ENCODE measurements around the gene CDCA7. TPM values are rescaled to one million over a fixed set of nuclear protein-coding genes. Genes with fewer than 3 reads are reported as not detected.
"Not testable (repeated sequence)": the region's sequence is repeated elsewhere in the genome, so short reads cannot be mapped to it uniquely, and the experiment has no call there.

Gene CDCA7
- total RNA-seq, 4 donors from 2014 or later: 0.51 to 31.0 (median 4.6) TPM

- Histone ChIP-seq H3K36me3 (no peaks in the 10 kb centered on the region), H3K4me3 (no peak overlapping the region), H3K27ac (no peak overlapping the region), H3K9me3 (no peaks in the 10 kb centered on the region), H3K27me3 (no peaks in the 10 kb centered on the region), H3K4me1 (no peaks in the 10 kb centered on the region)
- TF ChIP-seq, protein P1, sequence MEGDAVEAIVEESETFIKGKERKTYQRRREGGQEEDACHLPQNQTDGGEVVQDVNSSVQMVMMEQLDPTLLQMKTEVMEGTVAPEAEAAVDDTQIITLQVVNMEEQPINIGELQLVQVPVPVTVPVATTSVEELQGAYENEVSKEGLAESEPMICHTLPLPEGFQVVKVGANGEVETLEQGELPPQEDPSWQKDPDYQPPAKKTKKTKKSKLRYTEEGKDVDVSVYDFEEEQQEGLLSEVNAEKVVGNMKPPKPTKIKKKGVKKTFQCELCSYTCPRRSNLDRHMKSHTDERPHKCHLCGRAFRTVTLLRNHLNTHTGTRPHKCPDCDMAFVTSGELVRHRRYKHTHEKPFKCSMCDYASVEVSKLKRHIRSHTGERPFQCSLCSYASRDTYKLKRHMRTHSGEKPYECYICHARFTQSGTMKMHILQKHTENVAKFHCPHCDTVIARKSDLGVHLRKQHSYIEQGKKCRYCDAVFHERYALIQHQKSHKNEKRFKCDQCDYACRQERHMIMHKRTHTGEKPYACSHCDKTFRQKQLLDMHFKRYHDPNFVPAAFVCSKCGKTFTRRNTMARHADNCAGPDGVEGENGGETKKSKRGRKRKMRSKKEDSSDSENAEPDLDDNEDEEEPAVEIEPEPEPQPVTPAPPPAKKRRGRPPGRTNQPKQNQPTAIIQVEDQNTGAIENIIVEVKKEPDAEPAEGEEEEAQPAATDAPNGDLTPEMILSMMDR (IDR thresholded peaks at IDR 0.05): no peak
- no peak for TF ChIP-seq POLR2A (IDR thresholded peaks at IDR 0.05)
- DNase-seq: no peak
- intact Hi-C loops (cut with DNase I; ENCODE audit: low total_unique reads): no loop called here
Observed at GRCh38 chr2:173374634-173375033, 20.0 kb downstream of the CDCA7 start.

DNA sequence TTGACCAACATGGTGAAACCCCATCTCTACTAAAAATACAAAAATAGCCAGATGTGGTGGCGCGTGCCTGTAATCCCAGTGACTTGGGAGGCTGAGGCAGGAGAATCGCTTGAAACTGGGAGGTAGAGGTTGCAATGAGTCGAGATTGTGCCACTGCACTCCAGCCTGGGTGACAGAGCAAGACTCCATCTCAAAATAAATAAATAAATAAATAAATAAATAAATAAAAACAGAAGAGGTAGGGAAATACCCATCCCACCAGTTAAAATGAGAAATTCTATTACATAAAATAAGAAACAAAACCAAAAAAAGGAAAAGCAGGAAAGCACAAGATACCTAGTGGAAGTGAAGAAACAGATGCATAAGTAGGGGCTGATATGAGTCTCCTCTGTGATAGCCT, 30.9 kb downstream of the CDCA7 start:
- intact Hi-C loops (cut with DNase I; ENCODE audit: low total_unique reads); H3K36me3 ChIP-seq; H3K4me3 ChIP-seq; H3K9me3 ChIP-seq; DNase-seq; H3K27ac ChIP-seq; H3K4me1 ChIP-seq; H3K27me3 ChIP-seq: not testable (repeated sequence)

DNA sequence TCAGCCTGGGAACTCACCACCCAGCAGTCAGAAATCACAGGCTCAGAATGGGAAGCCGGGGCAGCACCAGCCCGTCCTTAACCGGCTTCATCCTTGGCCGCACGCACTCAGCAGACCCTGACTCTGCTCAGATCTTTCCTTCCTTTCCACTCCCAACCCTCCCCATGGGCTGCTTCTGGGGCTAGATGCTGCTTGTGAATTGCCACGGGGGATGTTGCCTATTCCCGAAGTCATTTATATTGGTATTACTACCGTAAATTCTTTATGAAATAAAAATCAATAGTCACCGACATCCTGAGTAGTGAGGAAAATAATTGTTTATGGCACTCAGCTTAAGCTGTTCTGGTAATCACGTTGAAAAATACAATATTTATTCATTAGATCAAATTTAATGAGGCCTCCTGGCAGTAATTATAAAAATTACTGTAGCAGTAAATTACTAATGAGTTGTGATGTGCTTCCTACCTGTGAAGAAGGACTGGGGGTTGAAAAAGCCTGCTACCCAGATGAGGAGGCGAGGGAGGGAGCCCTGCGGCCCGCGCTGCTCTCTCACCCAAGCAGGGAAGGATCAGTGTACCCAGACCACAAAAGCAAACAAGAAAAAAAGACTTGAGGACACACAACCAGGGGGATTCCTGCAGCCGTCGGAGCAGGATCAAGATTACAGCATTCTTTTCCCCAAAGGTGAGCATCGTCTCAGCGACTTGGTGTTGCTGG, 31.5 kb downstream of the CDCA7 start:
- DNase-seq: no peak
- Histone ChIP-seq H3K27me3 (no peaks in the 10 kb centered on the region), H3K36me3 (no peaks in the 10 kb centered on the region), H3K9me3 (no peaks in the 10 kb centered on the region), H3K27ac (no peak overlapping the region), H3K4me1 (no peaks in the 10 kb centered on the region), H3K4me3 (no peak overlapping the region)
- intact Hi-C loops (cut with DNase I; ENCODE audit: low total_unique reads): no loop called here
- TF ChIP-seq, protein P1 (IDR thresholded peaks at IDR 0.05): no peak
- TF ChIP-seq POLR2A (IDR thresholded peaks at IDR 0.05): no peak

- Histone ChIP-seq H3K27me3 (no peaks in the 10 kb centered on the region), H3K4me3 (no peak overlapping the region), H3K9me3 (no peaks in the 10 kb centered on the region), H3K27ac (no peak overlapping the region), H3K4me1 (no peaks in the 10 kb centered on the region), H3K36me3 (no peaks in the 10 kb centered on the region)
- no peak for TF ChIP-seq POLR2A (IDR thresholded peaks at IDR 0.05)
- TF ChIP-seq, protein P1 (IDR thresholded peaks at IDR 0.05): no peak
- DNase-seq: no peak
- intact Hi-C loops (cut with DNase I; ENCODE audit: low total_unique reads): no loop called here
Observed at GRCh38 chr2:173386738-173387065, 32.0 kb downstream of the CDCA7 start.

DNA sequence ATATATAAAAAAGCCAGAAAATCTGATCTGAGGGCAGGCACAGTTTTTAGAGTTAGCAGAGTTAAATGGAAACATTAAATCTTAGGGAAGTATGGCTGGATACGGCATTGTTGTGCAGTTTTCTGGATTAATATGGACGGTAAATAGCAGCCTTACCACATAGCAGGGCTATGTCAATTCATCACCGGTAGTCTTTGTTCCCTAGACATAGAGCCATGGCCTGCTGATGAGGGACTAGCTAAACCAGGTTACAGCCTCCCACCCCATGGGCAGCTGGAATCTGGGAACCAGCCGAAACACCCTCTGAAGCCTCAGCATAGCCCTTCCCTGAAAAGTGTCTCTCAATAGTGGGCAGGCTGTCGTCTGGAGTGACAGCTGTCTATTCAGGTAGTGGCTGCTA, 32.4 kb downstream of the CDCA7 start:
- H3K27ac ChIP-seq: no peak overlapping the region
- H3K36me3 ChIP-seq: no peaks in the 10 kb centered on the region
- TF ChIP-seq POLR2A (IDR thresholded peaks at IDR 0.05): no peak
- TF ChIP-seq, protein P1 (IDR thresholded peaks at IDR 0.05): no peak
- H3K9me3 ChIP-seq: no peaks in the 10 kb centered on the region
- no peak overlapping the region for H3K4me3 ChIP-seq
- no peaks in the 10 kb centered on the region for H3K4me1 ChIP-seq
- no peak for DNase-seq
- intact Hi-C loops (cut with DNase I; ENCODE audit: low total_unique reads): no loop called here
- no peaks in the 10 kb centered on the region for H3K27me3 ChIP-seq

- Histone ChIP-seq H3K9me3 (no peaks in the 10 kb centered on the region), H3K36me3 (no peaks in the 10 kb centered on the region), H3K27me3 (no peaks in the 10 kb centered on the region), H3K27ac (no peak overlapping the region), H3K4me3 (no peak overlapping the region), H3K4me1 (no peaks in the 10 kb centered on the region)
- TF ChIP-seq, protein P1 (IDR thresholded peaks at IDR 0.05): no peak
- intact Hi-C loops (cut with DNase I; ENCODE audit: low total_unique reads): no loop called here
- no peak for DNase-seq
Observed at GRCh38 chr2:173387660-173388059, 33.0 kb downstream of the CDCA7 start.
